Measurements from ENCODE around the gene ACSL1.

DNA sequence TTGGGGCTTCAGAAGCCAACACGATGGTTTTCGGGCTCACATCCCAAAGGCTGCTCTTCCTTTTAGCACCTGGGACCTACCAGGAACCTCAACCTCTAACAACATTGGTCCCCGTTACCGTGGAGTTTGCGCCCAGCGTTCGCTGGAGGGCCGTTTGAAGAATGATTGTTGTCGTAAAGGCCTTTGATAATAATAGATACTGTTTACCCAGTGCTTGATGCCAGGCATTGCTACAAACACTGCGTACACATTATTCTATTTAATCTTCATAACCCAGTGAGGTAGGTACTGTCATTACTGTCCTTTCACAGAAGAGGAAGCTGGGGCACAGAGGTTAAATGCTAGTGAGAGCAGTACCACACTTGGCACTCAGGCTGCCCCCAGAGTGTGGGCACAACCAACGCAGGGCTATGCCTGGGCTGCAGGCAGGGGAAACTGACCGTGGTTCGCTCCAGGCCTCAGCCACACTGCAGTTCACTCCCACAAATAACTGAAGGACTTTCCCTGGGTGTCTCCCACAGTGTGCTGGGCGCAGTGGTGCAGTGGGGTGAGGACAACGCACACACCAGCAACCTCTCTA, 1.0 kb upstream of the ACSL1 start:
- TF ChIP-seq CTCF (IDR thresholded peaks at IDR 0.05) (no peak), POLR2A (IDR thresholded peaks at IDR 0.05) (no peak), EP300 (IDR thresholded peaks at IDR 0.05) (no peak)

All from ovary (tissue), 3 donors.